Gastrocnemius medialis (tissue), 4 donors: ENCODE results near the gene MIER2. TPM values are rescaled to one million over a fixed set of nuclear protein-coding genes. Genes with fewer than 3 reads are reported as not detected.

Source experiments
- ATAC-seq, 2 donors: fragments of 150-250 bp; one replicate each; pipeline ENCODE4 v1.9.1; 2016
- DNase-seq, 2 donors: peaks; one replicate each; pipeline ENCODE4 v3.0.0-alpha.2; 2019
- H3K27ac ChIP-seq, 4 donors: fragments of 200-600 bp; sonication (generic); 1 replicate in 1 of 4; 2 replicates in 3 of 4; pipeline ENCODE4 v1.5.1; 2016 to 2018; ENCODE audit warnings: mild to moderate bottlenecking in 2 of 4, moderate library complexity in 1 of 4
- H3K27me3 ChIP-seq, 3 donors: fragments of 200-600 bp; sonication (generic) in 2 of 3; 1 replicate in 1 of 3; 2 replicates in 2 of 3; pipeline versions ENCODE4 v1.5.1 to v1.6.0; 2016 to 2019; ENCODE audit warnings: mild to moderate bottlenecking in 1 of 3, moderate library complexity in 1 of 3
- H3K36me3 ChIP-seq, 2 donors: fragments of 200-600 bp; sonication (generic) in 1 of 2; one replicate each; pipeline ENCODE4 v1.5.1; 2017 to 2018
- H3K4me1 ChIP-seq, 2 donors: fragments of 200-600 bp; sonication (generic) in 1 of 2; one replicate each; pipeline ENCODE4 v1.5.1; 2016 to 2017; ENCODE audit warnings: mild to moderate bottlenecking in 2 of 2
- H3K4me3 ChIP-seq, 4 donors: fragments of 200-600 bp; sonication (generic) in 3 of 4; 1 replicate in 1 of 4; 2 replicates in 3 of 4; pipeline ENCODE4 v1.5.1; 2016 to 2019; ENCODE audit warnings: mild to moderate bottlenecking in 2 of 4
- H3K9me3 ChIP-seq, 3 donors: fragments of 200-600 bp; sonication (generic) in 2 of 3; 1 replicate in 1 of 3; 2 replicates in 2 of 3; pipeline ENCODE4 v1.5.1; 2016 to 2019
- POLR2A ChIP-seq, 2 donors: fragments of 450-650 bp; IDR thresholded peaks; one replicate each; pipeline ENCODE4 v1.6.1; 2017; ENCODE audit warnings: antibody characterized with exemption in 2 of 2, mild to moderate bottlenecking in 2 of 2, moderate library complexity in 2 of 2
- in situ Hi-C, 4 donors: fragments of 200-750 bp; cut with MboI; loops; one replicate each; pipeline versions ENCODE4 v1.15.0 to v1.8.0; 2017; ENCODE audit warnings: low sequenced_read_pairs in 4 of 4
- intact Hi-C: fragments of 100-400 bp; cut with DNase I; formaldehyde crosslinking; loops from one replicate; pipeline ENCODE4 v1.15.1; 2023; ENCODE audit warnings: low total_unique reads
- total RNA-seq, 4 donors: library from RNA; depleted of rRNA; stranded (reverse); fragments of >200 nt; gene quantifications; one replicate each; pipeline versions ENCODE4 v1.1.0 to v1.2.3, GENCODE V29; 2016
- TF ChIP-seq, protein P1 (sequence below), 5 experiments: fragments of 450-650 bp in 3 of 5; fragments of 200-600 bp in 2 of 5; sonication (generic) in 2 of 5; IDR thresholded peaks in 4 of 5; conservative IDR thresholded peaks in 1 of 5; 1 replicate in 4 of 5; 2 replicates in 1 of 5; pipeline ENCODE4 v1.5.1; 2016 to 2019; ENCODE audit warnings: antibody characterized with exemption in 5 of 5, mild to moderate bottlenecking in 3 of 5, moderate library complexity in 3 of 5

The MIER2 gene
- total RNA-seq, 4 donors from 2014 or later = 10.6 to 21.0 (median 16.5) TPM

DNA sequence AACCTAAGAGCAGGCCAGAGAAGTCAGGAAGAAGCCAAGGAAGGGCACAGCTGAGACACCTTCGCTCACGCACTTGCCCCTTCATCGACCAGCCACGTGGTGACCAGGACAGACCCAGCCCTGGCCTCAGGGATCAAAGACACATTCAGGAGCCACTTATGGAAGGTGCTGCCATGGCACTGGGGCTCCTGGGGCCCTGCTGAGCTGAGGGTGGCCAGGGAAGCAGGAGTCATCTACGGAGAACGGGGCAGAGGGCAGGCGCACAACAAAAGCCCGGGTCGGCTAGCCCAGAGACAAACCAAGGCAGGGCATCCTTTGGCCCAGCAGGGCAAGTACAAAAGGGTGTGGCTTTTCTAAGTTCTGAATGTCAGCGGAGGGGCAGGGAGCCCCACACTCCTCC lies 55.7 kb downstream of the MIER2 start:
- H3K4me1 ChIP-seq = no peaks in the 10 kb centered on the region
- no peak for TF ChIP-seq POLR2A (IDR thresholded peaks at IDR 0.05)
- TF ChIP-seq, protein P1, sequence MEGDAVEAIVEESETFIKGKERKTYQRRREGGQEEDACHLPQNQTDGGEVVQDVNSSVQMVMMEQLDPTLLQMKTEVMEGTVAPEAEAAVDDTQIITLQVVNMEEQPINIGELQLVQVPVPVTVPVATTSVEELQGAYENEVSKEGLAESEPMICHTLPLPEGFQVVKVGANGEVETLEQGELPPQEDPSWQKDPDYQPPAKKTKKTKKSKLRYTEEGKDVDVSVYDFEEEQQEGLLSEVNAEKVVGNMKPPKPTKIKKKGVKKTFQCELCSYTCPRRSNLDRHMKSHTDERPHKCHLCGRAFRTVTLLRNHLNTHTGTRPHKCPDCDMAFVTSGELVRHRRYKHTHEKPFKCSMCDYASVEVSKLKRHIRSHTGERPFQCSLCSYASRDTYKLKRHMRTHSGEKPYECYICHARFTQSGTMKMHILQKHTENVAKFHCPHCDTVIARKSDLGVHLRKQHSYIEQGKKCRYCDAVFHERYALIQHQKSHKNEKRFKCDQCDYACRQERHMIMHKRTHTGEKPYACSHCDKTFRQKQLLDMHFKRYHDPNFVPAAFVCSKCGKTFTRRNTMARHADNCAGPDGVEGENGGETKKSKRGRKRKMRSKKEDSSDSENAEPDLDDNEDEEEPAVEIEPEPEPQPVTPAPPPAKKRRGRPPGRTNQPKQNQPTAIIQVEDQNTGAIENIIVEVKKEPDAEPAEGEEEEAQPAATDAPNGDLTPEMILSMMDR (IDR thresholded peaks at IDR 0.05 in 4 of 5, conservative IDR thresholded peaks at IDR 0.05 in 1 of 5) = no peak
- H3K36me3 ChIP-seq = no peaks in the 10 kb centered on the region
- H3K27ac ChIP-seq = no peak overlapping the region
- H3K27me3 ChIP-seq = peaks cover 34 to 50% (median 39%) of the 10 kb centered on the region in 3 donors
- H3K9me3 ChIP-seq = no peaks in the 10 kb centered on the region
- in situ Hi-C loops (no loop called here), intact Hi-C loops (no loop called here)
- H3K4me3 ChIP-seq = no peak overlapping the region
- ATAC-seq (no peak), DNase-seq (no peak)

DNA sequence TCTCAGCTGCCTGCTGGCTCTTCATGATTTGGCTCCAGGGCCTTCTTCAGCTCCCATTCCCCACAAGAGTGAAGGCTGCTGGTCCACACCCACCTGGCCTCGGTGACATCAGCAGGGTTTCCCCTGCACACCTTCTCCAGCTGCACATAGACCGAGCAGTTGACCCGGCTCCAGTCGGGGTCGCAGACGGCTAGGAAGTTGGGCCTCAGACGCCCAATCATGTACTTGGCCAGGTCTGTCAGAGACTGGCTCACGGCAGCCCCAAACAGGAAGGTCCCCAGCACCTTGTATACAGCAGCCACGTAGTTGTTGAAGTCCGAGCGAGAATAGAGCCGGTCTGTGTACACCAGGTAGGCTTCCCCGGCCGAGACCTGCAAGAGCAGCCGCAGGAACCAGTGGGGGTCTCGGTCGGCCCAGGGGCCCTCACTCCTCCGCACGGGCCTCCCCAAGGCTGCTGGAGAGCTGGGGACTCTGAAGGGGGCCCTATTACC lies 57.2 kb downstream of the MIER2 start:
- Histone ChIP-seq H3K27ac (no peak overlapping the region), H3K4me1 (no peaks in the 10 kb centered on the region), H3K9me3 (no peaks in the 10 kb centered on the region), H3K27me3 (peaks cover 19 to 35% (median 24%) of the 10 kb centered on the region in 3 donors), H3K36me3 (no peaks in the 10 kb centered on the region), H3K4me3 (no peak overlapping the region)
- no peak for ATAC-seq
- intact Hi-C loops (no loop called here), in situ Hi-C loops (no loop called here)
- DNase-seq = no peak
- TF ChIP-seq POLR2A (IDR thresholded peaks at IDR 0.05) = no peak
- TF ChIP-seq, protein P1 (IDR thresholded peaks at IDR 0.05 in 4 of 5, conservative IDR thresholded peaks at IDR 0.05 in 1 of 5) = no peak

DNA sequence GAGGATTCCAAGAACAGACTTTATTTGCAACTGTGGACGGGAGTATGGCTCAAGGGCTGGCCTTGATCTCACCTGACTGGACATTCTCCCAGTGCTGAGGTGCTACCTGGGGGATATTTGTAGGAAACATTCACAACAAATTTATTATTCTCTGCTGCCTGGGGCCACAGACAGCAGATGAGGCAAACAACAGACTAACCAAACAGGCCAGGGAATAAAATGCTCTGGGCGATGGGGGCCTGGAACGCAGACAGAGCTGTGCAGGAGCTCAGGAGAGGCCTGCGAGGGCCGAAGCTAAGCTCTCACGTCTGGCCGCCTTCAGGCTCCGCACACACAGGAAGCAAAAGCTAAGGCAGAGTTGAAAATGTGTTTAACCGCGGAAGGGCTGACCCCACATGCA lies 61.2 kb downstream of the MIER2 start:
- ATAC-seq (no peak), DNase-seq (no peak)
- Histone ChIP-seq H3K27me3 (peaks cover 0 to 11% (median 6%) of the 10 kb centered on the region in 3 donors), H3K36me3 (no peaks in the 10 kb centered on the region), H3K9me3 (no peaks in the 10 kb centered on the region), H3K4me3 (no peak overlapping the region), H3K4me1 (no peaks in the 10 kb centered on the region), H3K27ac (no peak overlapping the region)
- in situ Hi-C loops (no loop called here), intact Hi-C loops (no loop called here)
- TF ChIP-seq, protein P1 (IDR thresholded peaks at IDR 0.05 in 4 of 5, conservative IDR thresholded peaks at IDR 0.05 in 1 of 5) = no peak
- TF ChIP-seq POLR2A (IDR thresholded peaks at IDR 0.05) = no peak

DNA sequence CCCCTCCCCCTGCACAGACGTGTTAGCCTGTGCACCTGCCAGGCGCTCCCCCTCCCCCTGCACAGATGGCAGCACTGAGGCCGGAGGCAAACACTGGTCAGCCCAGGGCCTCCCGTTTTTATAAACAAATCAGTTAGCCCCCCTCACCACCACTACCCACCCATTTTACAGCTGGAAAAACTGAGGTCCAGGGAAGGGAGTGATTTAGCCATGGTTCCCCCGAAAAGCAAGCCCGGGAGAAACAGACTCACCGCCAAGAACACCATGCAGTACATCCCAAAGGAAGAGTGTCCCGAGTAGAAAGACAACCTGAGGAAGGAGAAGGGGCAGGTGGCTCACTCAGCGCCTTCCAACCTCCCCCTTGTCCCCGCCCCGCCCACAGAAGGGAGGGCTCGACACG lies 62.1 kb downstream of the MIER2 start:
- intact Hi-C loops = no loop called here
- DNase-seq (no peak), ATAC-seq (no peak)
- H3K27me3 ChIP-seq = peaks cover 0 to 16% (median 12%) of the 10 kb centered on the region in 3 donors
- in situ Hi-C loops = no loop called here
- no peaks in the 10 kb centered on the region for H3K4me1 ChIP-seq
- H3K9me3 ChIP-seq = no peaks in the 10 kb centered on the region
- no peak for TF ChIP-seq POLR2A (IDR thresholded peaks at IDR 0.05)
- TF ChIP-seq, protein P1 (IDR thresholded peaks at IDR 0.05 in 4 of 5, conservative IDR thresholded peaks at IDR 0.05 in 1 of 5) = no peak
- no peak overlapping the region for H3K27ac ChIP-seq
- no peak overlapping the region for H3K4me3 ChIP-seq
- H3K36me3 ChIP-seq = no peaks in the 10 kb centered on the region

DNA sequence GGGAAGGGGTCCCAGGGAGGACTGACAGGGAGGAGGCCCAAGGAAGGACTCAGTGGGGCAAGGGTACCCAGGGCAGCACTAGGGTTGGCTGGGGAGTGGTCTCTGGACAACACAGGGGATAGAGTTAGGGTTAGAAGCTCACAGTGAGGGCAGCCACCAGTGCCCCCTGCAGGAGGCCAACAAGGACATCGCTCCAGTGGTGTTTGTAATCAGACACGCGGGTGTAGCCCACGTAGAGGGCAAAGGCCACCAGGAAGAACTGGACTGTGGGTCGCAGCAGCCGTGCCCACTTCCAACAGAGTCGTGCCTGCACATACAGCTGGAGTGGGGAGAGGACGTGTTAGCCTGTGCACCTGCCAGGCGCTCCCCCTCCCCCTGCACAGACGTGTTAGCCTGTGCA lies 62.6 kb downstream of the MIER2 start:
- intact Hi-C loops = no loop called here
- Histone ChIP-seq H3K36me3 (no peaks in the 10 kb centered on the region), H3K27ac (no peak overlapping the region), H3K4me1 (no peaks in the 10 kb centered on the region), H3K27me3 (peaks cover 2 to 21% (median 15%) of the 10 kb centered on the region in 3 donors), H3K9me3 (no peaks in the 10 kb centered on the region), H3K4me3 (no peak overlapping the region)
- TF ChIP-seq POLR2A (IDR thresholded peaks at IDR 0.05) = no peak
- TF ChIP-seq, protein P1 (IDR thresholded peaks at IDR 0.05 in 4 of 5, conservative IDR thresholded peaks at IDR 0.05 in 1 of 5) = no peak
- ATAC-seq = no peak
- in situ Hi-C loops = no loop called here
- no peak for DNase-seq
